Breast epithelium (tissue), 3 donors: ENCODE data around the gene C1orf146.

Experiments used
- CTCF ChIP-seq, 3 donors: fragments of 450-650 bp; IDR thresholded peaks; one replicate each; pipeline ENCODE4 v1.5.1; 2016 to 2017; ENCODE audit warnings: antibody characterized with exemption in 3 of 3, mild to moderate bottlenecking in 3 of 3, moderate library complexity in 3 of 3
- POLR2AphosphoS5 ChIP-seq, 3 donors: sonication (generic); formaldehyde crosslinking; IDR thresholded peaks; one replicate each; pipeline ENCODE4 v1.6.1; 2017; ENCODE audit warnings: antibody characterized with exemption in 3 of 3

GRCh38 chr1:92169214-92170005, 48.3 kb upstream of the C1orf146 start:
- no peak for TF ChIP-seq CTCF (IDR thresholded peaks at IDR 0.05)
- TF ChIP-seq POLR2AphosphoS5 (IDR thresholded peaks at IDR 0.05), result no peak
